Measurements from ENCODE around the gene RASAL1. TPM values are rescaled to one million over a fixed set of nuclear protein-coding genes. Genes with fewer than 3 reads are reported as not detected.

The RASAL1 gene
- polyA plus RNA-seq, 3 donors, result not detected

DNA sequence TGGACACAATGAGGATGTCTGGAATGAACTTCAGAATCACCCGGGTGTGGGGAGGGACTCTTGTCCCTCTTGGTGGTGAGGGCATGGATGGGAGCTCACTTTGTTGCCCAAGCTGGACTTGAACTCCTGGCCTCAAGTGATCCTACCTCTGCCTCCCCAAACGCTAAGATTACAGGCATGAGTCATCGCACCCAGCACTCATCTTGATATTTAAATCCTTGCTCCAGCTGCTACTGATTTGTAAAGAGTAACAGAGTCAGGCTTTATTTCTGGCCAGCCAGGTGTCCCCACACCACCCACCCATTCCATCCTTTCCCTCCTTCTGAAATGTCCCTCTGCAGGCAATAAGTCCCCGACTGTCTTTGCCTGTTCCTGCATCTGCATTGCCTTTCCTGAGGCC is 44.8 kb upstream of the RASAL1 start:
- Histone ChIP-seq H3K27me3 (ENCODE audit: control insufficient read depth in 2 of 2, insufficient read depth in 2 of 2, low read length in 2 of 2) (no peaks in the 10 kb centered on the region), H4K20me1 (ENCODE audit: insufficient read depth, low read length) (peaks cover 33% of the 10 kb centered on the region), H2AFZ (ENCODE audit: insufficient read depth, low read depth, low read length, poor library complexity, severe bottlenecking) (no peak overlapping the region), H3K9ac (ENCODE audit: insufficient read depth, low read length, poor library complexity, severe bottlenecking) (no peak overlapping the region), H3K4me1 (ENCODE audit: control insufficient read depth in 1 of 2, insufficient read depth in 2 of 2, low read length in 2 of 2) (peaks cover 6 to 12% of the 10 kb centered on the region in 2 donors), H3K4me3 (replicated peaks in 1 of 3; ENCODE audit: low read depth in 2 of 3, low read length in 3 of 3) (no peak overlapping the region), H3K4me2 (replicated peaks; ENCODE audit: extremely low read depth, low read length, poor library complexity, severe bottlenecking) (no peak overlapping the region), H3K9me3 (replicated peaks in 1 of 2; ENCODE audit: control insufficient read depth in 1 of 2, insufficient read depth in 1 of 2, low read length in 2 of 2) (no peaks in the 10 kb centered on the region), H3K36me3 (replicated peaks in 1 of 2; ENCODE audit: control insufficient read depth in 1 of 2, insufficient read depth in 2 of 2, low read length in 2 of 2) (peaks cover 55 to 61% of the 10 kb centered on the region in 2 donors), H3K79me2 (ENCODE audit: insufficient read depth, low read length) (peaks cover 46% of the 10 kb centered on the region), H3K27ac (ENCODE audit: low read depth in 1 of 2, low read length in 2 of 2) (no peak overlapping the region)
- Mint-ChIP-seq H3K4me1 (peaks cover 12% of the 10 kb centered on the region), H3K4me3 (no peak overlapping the region), H3K27ac (no peak overlapping the region), H3K27me3 (ENCODE audit: low read depth in 3 of 3) (peaks cover 0 to 3% (median 0%) of the 10 kb centered on the region in 3 donors), H3K36me3 (peaks cover 59 to 74% of the 10 kb centered on the region in 2 donors), H3K9me3 (peaks cover 0 to 3% (median 0%) of the 10 kb centered on the region in 7 donors)
- DNase-seq, result no peak
- intact Hi-C loops (cut with micrococcal nuclease), result loop anchor here in 1 of 2 donors (10.0 kb wide), 1 partner anchor 276 kb away; the partner anchor contains the start of gene OAS1
- TF ChIP-seq, protein P1, sequence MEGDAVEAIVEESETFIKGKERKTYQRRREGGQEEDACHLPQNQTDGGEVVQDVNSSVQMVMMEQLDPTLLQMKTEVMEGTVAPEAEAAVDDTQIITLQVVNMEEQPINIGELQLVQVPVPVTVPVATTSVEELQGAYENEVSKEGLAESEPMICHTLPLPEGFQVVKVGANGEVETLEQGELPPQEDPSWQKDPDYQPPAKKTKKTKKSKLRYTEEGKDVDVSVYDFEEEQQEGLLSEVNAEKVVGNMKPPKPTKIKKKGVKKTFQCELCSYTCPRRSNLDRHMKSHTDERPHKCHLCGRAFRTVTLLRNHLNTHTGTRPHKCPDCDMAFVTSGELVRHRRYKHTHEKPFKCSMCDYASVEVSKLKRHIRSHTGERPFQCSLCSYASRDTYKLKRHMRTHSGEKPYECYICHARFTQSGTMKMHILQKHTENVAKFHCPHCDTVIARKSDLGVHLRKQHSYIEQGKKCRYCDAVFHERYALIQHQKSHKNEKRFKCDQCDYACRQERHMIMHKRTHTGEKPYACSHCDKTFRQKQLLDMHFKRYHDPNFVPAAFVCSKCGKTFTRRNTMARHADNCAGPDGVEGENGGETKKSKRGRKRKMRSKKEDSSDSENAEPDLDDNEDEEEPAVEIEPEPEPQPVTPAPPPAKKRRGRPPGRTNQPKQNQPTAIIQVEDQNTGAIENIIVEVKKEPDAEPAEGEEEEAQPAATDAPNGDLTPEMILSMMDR (IDR thresholded peaks at IDR 0.05), result no peak
- WGBS (ENCODE audit: insufficient coverage), result 92% methylated on average over 1 of the region's 4 CpGs

DNA sequence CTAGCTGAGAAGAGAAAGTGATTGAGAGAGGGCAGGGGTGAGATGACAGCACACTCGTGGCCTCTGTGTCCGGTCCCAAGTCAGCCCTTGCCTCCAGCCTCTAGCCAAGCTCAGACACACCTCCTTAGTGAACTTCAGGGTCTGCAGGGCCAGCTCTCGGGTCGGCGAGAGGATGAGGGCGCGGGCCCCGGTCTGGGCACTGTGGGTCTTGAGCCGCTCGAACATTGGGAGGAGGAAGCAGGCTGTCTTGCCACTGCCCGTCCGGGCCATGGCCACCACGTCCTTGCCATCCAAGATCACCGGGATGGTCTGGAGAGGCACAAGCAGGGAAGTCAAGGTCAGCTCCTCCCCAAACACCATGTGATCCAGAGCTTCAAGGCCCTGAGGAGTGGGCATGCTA is 43.5 kb upstream of the RASAL1 start:
- Mint-ChIP-seq H3K27ac (peak overlapping the region in 1 of 7 donors; percentile 15), H3K4me1 (peaks cover 9% of the 10 kb centered on the region), H3K9me3 (peaks cover 0 to 3% (median 0%) of the 10 kb centered on the region in 7 donors), H3K4me3 (no peak overlapping the region), H3K27me3 (ENCODE audit: low read depth in 3 of 3) (peaks cover 0 to 5% (median 0%) of the 10 kb centered on the region in 3 donors), H3K36me3 (peaks cover 67 to 84% of the 10 kb centered on the region in 2 donors)
- Histone ChIP-seq H4K20me1 (ENCODE audit: insufficient read depth, low read length) (peaks cover 33% of the 10 kb centered on the region), H3K4me2 (replicated peaks; ENCODE audit: extremely low read depth, low read length, poor library complexity, severe bottlenecking) (no peak overlapping the region), H3K4me1 (ENCODE audit: control insufficient read depth in 1 of 2, insufficient read depth in 2 of 2, low read length in 2 of 2) (peaks cover under 1% of the 10 kb centered on the region in 2 donors), H3K4me3 (replicated peaks in 1 of 3; ENCODE audit: low read depth in 2 of 3, low read length in 3 of 3) (no peak overlapping the region), H3K79me2 (ENCODE audit: insufficient read depth, low read length) (peaks cover 34% of the 10 kb centered on the region), H2AFZ (ENCODE audit: insufficient read depth, low read depth, low read length, poor library complexity, severe bottlenecking) (no peak overlapping the region), H3K9me3 (replicated peaks in 1 of 2; ENCODE audit: control insufficient read depth in 1 of 2, insufficient read depth in 1 of 2, low read length in 2 of 2) (no peaks in the 10 kb centered on the region), H3K9ac (ENCODE audit: insufficient read depth, low read length, poor library complexity, severe bottlenecking) (no peak overlapping the region), H3K36me3 (replicated peaks in 1 of 2; ENCODE audit: control insufficient read depth in 1 of 2, insufficient read depth in 2 of 2, low read length in 2 of 2) (peaks cover 65 to 74% of the 10 kb centered on the region in 2 donors), H3K27ac (ENCODE audit: low read depth in 1 of 2, low read length in 2 of 2) (no peak overlapping the region), H3K27me3 (ENCODE audit: control insufficient read depth in 2 of 2, insufficient read depth in 2 of 2, low read length in 2 of 2) (no peaks in the 10 kb centered on the region)
- intact Hi-C loops (cut with micrococcal nuclease), result no loop called here
- 96% methylated on average over 12 of the region's 14 CpGs for WGBS (ENCODE audit: insufficient coverage)
- TF ChIP-seq, protein P1 (IDR thresholded peaks at IDR 0.05), result no peak
- no peak for DNase-seq
